ENCODE measurements around the gene FBXL4.

Gene FBXL4

GRCh38 chr6:98836962-98837944 is 110.5 kb downstream of the FBXL4 start:
- no peak for DNase-seq

GRCh38 chr6:98836025-98836961 is 111.5 kb downstream of the FBXL4 start:
- DNase-seq, result no peak

GRCh38 chr6:98835149-98836024 is 112.4 kb downstream of the FBXL4 start:
- no peak for DNase-seq

GRCh38 chr6:98834060-98835031 is 113.4 kb downstream of the FBXL4 start, which contains the start of gene POU3F2:
Gene POU3F2, plus strand, starts transcription at chr6:98834574. Its CDS starts 300 bp downstream, at chr6:98834874.
- DNase-seq, result peak; percentile 75

GRCh38 chr6:98833307-98834059 is 114.3 kb downstream of the FBXL4 start:
- DNase-seq, result no peak

GRCh38 chr6:98833057-98833306 is 114.8 kb downstream of the FBXL4 start:
- no peak for DNase-seq

GRCh38 chr6:98832284-98833056 is 115.3 kb downstream of the FBXL4 start:
- no peak for DNase-seq

- no peak for DNase-seq
These were observed 115.8 kb downstream of the FBXL4 start for GRCh38 chr6:98831959-98832283.

GRCh38 chr6:98831057-98831958 is 116.4 kb downstream of the FBXL4 start:
- DNase-seq, result no peak

GRCh38 chr6:98830146-98830545 is 117.6 kb downstream of the FBXL4 start:
- no peak for DNase-seq

GRCh38 chr6:98828941-98829411 is 118.8 kb downstream of the FBXL4 start:
- DNase-seq, result no peak

- no peak for DNase-seq
These were observed 119.4 kb downstream of the FBXL4 start for GRCh38 chr6:98828211-98828788.

- no peak for DNase-seq
These were observed 120.2 kb downstream of the FBXL4 start for GRCh38 chr6:98827295-98828159.

- no peak for DNase-seq
These were observed 122.0 kb downstream of the FBXL4 start for GRCh38 chr6:98825600-98826230.

- no peak for DNase-seq
These were observed 122.7 kb downstream of the FBXL4 start for GRCh38 chr6:98824902-98825599.

Measured in CD4-positive, alpha-beta T cell treated with Interleukin-15 for 1 hour (primary cell).